ENCODE measurements around the gene HS3ST6.

- no peak for TF ChIP-seq CTCF (conservative IDR thresholded peaks at IDR 0.05; ENCODE audit: low read length)
- no peak for TF ChIP-seq EZH2phosphoT487 (IDR thresholded peaks at IDR 0.05; ENCODE audit: borderline replicate concordance)
These were observed 47.3 kb upstream of the HS3ST6 start for GRCh38 chr16:1965396-1966001.

Data from Loucy (cell line).